Activated CD8-positive, alpha-beta memory T cell treated with anti-CD3 and anti-CD28 coated beads for 4 hours (primary cell): Measurements from ENCODE around the gene ARHGEF10L.

Source experiments
- DNase-seq, 2 donors: peaks; one replicate each; pipeline ENCODE4 v3.0.0-alpha.2; 2020; ENCODE audit warnings: low read depth in 2 of 2

The ARHGEF10L gene

GRCh38 chr1:17658837-17659236 lies 119.3 kb downstream of the ARHGEF10L start:
- no peak for DNase-seq

GRCh38 chr1:17661546-17662157 lies 122.2 kb downstream of the ARHGEF10L start:
- DNase-seq, result no peak

GRCh38 chr1:17662296-17662695 lies 122.8 kb downstream of the ARHGEF10L start:
- no peak for DNase-seq

GRCh38 chr1:17662786-17663185 lies 123.3 kb downstream of the ARHGEF10L start:
- DNase-seq, result no peak

- no peak for DNase-seq
Measured at GRCh38 chr1:17663646-17664045, 124.1 kb downstream of the ARHGEF10L start.

- DNase-seq, result no peak
Measured at GRCh38 chr1:17664322-17664721, 124.8 kb downstream of the ARHGEF10L start.

- DNase-seq, result no peak
Measured at GRCh38 chr1:17665054-17665453, 125.6 kb downstream of the ARHGEF10L start.

GRCh38 chr1:17665950-17666720 lies 126.6 kb downstream of the ARHGEF10L start:
- no peak for DNase-seq

- no peak for DNase-seq
Measured at GRCh38 chr1:17667641-17668040, 128.1 kb downstream of the ARHGEF10L start.

GRCh38 chr1:17668195-17668594 lies 128.7 kb downstream of the ARHGEF10L start:
- DNase-seq, result no peak

- DNase-seq, result no peak
Measured at GRCh38 chr1:17668624-17669175, 129.2 kb downstream of the ARHGEF10L start.

- no peak for DNase-seq
Measured at GRCh38 chr1:17669305-17669704, 129.8 kb downstream of the ARHGEF10L start.

- no peak for DNase-seq
Measured at GRCh38 chr1:17669866-17670451, 130.5 kb downstream of the ARHGEF10L start.

GRCh38 chr1:17670587-17671313 lies 131.3 kb downstream of the ARHGEF10L start:
- no peak for DNase-seq

- DNase-seq, result no peak
Measured at GRCh38 chr1:17671314-17671705, 131.8 kb downstream of the ARHGEF10L start.

- DNase-seq, result no peak
Measured at GRCh38 chr1:17671741-17672140, 132.2 kb downstream of the ARHGEF10L start.

GRCh38 chr1:17672226-17672625 lies 132.7 kb downstream of the ARHGEF10L start:
- no peak for DNase-seq

GRCh38 chr1:17673329-17674072 lies 134.0 kb downstream of the ARHGEF10L start:
- no peak for DNase-seq

- DNase-seq, result no peak
Measured at GRCh38 chr1:17674726-17675500, 135.4 kb downstream of the ARHGEF10L start.

- no peak for DNase-seq
Measured at GRCh38 chr1:17675744-17676143, 136.2 kb downstream of the ARHGEF10L start.
